NT2/D1 (cell line): Measurements from ENCODE around the gene SMLR1.

Source experiments
- DNase-seq: peaks from one replicate; pipeline ENCODE4 v3.0.0-alpha.2; 2011; ENCODE audit warnings: low read depth, low spot score
- H3K27me3 ChIP-seq: 2 replicates; pipeline ENCODE4 v1.6.0; 2011; ENCODE audit warnings: mild to moderate bottlenecking; ENCODE audit not compliant: insufficient read length, insufficient read depth
- H3K36me3 ChIP-seq: 2 replicates; pipeline ENCODE4 v1.6.1; 2011; ENCODE audit warnings: mild to moderate bottlenecking, low read length, mixed read lengths; ENCODE audit not compliant: insufficient read depth, insufficient read length
- H3K4me1 ChIP-seq: 2 replicates; pipeline ENCODE4 v1.5.1; 2011; ENCODE audit not compliant: insufficient read depth, insufficient read length
- H3K4me3 ChIP-seq: 2 replicates; pipeline ENCODE4 v1.5.1; 2011; ENCODE audit warnings: low read depth; ENCODE audit not compliant: insufficient read length
- H3K9ac ChIP-seq: 2 replicates; pipeline ENCODE4 v1.6.0; 2011; ENCODE audit warnings: low read depth; ENCODE audit not compliant: insufficient read length
- H3K9me3 ChIP-seq: 2 replicates; pipeline ENCODE4 v1.5.1; 2011; ENCODE audit warnings: mild to moderate bottlenecking, low read length; ENCODE audit not compliant: insufficient read depth
- SUZ12 ChIP-seq: IDR thresholded peaks from 2 replicates; pipeline ENCODE4 v1.6.1; 2011; ENCODE audit not compliant: insufficient read length, insufficient read depth; ENCODE audit errors: extremely low read depth
- YY1 ChIP-seq: IDR thresholded peaks from 2 replicates; pipeline ENCODE4 v1.6.1; 2011; ENCODE audit not compliant: insufficient read length, insufficient read depth
- ZNF274 ChIP-seq: IDR thresholded peaks from 2 replicates; pipeline ENCODE4 v1.6.1; 2011; ENCODE audit warnings: mild to moderate bottlenecking, low read depth, low read length

The SMLR1 gene

DNA sequence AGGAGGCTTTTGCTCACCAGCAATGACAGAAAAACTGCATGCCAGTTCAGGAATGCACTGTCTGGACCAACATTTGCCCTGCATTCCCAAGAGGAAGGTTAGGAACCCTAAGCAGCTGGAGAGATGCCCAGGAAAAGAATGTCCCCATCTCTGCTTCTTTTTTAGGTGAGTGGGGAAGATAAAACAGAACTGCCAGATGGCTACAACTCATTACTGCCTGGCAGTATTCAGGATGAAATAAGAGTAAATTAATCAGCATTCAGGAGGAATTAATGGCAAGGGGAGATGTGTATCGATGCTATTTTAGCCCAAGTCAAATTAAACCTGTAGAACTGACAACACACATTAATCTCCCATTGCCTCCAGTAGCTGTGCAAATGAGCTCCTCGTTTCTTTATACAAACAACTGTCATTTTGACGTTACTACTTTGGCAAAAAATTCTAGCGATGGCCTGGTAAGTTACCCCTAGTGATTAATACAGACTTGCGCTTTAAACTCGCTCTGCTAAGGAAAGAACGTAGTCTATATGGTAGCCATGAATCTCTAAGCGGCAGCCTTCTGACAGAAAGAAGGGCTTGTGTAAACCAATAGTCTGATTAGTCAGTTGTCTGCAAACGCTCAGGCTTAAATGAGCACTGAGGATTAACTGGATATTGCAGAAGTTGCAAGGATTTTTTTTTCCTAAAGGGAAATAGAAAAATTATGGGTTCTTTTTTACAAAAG is 16.7 kb upstream of the SMLR1 start:
- Histone ChIP-seq H3K27me3 (no peaks in the 10 kb centered on the region), H3K4me3 (no peak overlapping the region), H3K36me3 (no peaks in the 10 kb centered on the region), H3K9ac (no peak overlapping the region), H3K9me3 (no peaks in the 10 kb centered on the region), H3K4me1 (no peaks in the 10 kb centered on the region)
- no peak for DNase-seq
- TF ChIP-seq ZNF274, result no peak

DNA sequence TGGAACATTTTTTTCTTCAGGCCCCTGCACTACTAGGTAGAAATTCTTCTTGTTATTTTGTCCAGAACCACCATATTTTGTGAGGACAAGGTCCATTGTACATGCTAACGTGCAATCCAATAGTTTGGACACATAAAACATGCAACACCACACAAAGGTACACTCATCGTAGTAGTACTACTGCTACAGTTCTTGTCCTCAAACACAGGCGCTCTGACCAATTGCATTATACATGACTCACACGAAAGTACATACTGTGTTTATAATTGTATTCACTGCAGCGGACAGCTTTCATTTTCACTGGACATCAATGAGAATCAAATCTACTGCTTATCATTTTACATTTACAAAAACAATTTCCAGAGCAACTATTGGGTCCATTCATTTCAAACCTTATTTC is 15.3 kb upstream of the SMLR1 start:
- H3K9ac ChIP-seq, result no peak overlapping the region
- TF ChIP-seq ZNF274 (no peak), YY1 (no peak), SUZ12 (no peak)
- H3K36me3 ChIP-seq, result no peaks in the 10 kb centered on the region
- no peaks in the 10 kb centered on the region for H3K9me3 ChIP-seq
- no peak overlapping the region for H3K4me3 ChIP-seq
- DNase-seq, result no peak
- H3K4me1 ChIP-seq, result no peaks in the 10 kb centered on the region
- no peaks in the 10 kb centered on the region for H3K27me3 ChIP-seq

DNA sequence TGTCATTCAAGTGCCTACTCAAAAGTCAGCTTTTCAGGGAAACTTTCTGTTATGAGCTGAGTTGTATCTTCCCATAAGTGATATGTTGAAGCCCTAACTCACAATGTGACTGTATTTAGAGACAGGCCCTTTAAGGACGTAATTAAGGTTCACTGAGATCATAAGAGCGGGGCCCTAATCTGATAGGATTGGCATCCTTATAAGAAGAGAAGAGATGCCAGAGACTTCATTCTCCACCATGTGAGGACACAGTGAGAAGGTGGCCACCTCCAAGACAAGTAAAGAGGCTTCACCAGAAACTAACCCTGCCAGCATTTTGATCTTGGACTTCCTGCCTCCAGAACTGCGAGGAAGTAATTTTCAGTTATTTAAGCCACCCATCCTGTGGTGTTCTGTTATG is 12.7 kb upstream of the SMLR1 start:
- no peaks in the 10 kb centered on the region for H3K9me3 ChIP-seq
- DNase-seq, result no peak
- no peak overlapping the region for H3K4me3 ChIP-seq
- H3K9ac ChIP-seq, result no peak overlapping the region
- TF ChIP-seq YY1 (no peak), SUZ12 (no peak), ZNF274 (no peak)
- no peaks in the 10 kb centered on the region for H3K36me3 ChIP-seq
- no peaks in the 10 kb centered on the region for H3K4me1 ChIP-seq
- H3K27me3 ChIP-seq, result no peaks in the 10 kb centered on the region

DNA sequence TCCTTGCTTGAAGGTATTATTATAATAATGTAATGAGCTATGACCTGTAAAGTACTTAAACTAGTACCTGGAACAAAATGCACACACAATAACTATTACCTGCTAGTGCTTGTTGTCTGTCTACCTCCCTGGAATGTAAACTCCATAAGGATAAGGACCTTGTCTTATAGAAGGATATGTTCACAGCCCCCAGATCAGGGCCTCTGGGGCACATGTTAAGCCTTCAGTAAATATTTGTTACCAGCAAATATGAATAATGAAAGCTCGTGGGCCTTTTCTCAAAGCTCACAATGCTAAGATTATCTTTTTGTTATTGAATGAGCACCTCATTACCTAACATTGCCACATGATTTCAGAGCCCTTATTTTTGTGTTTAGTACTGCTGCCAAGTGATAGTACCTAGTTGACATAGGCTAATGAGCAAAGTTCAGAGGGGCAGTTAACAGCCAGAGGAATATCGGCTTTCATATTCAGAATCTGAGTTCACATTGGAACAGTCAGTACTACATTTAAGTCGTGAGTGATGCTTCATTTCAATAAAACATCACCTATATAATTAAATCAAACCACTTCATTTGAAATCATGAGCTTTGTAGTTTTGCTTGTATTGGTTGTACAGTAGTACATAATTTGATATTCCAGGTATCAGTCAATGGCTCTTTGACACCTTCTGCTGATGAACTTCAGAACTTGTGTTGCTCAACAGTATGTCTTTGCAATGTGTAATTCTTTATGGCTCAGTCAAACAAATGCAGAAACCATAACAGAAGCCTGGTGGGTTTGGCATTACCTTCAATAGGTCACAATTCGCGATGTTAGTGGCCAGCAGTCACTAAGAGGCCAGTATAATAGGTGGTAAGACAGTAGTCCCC is 11.8 kb upstream of the SMLR1 start:
- Histone ChIP-seq H3K4me3 (no peak overlapping the region), H3K9me3 (no peaks in the 10 kb centered on the region), H3K36me3 (no peaks in the 10 kb centered on the region), H3K4me1 (no peaks in the 10 kb centered on the region), H3K27me3 (no peaks in the 10 kb centered on the region), H3K9ac (no peak overlapping the region)
- TF ChIP-seq ZNF274 (no peak), SUZ12 (no peak), YY1 (no peak)
- DNase-seq, result no peak

DNA sequence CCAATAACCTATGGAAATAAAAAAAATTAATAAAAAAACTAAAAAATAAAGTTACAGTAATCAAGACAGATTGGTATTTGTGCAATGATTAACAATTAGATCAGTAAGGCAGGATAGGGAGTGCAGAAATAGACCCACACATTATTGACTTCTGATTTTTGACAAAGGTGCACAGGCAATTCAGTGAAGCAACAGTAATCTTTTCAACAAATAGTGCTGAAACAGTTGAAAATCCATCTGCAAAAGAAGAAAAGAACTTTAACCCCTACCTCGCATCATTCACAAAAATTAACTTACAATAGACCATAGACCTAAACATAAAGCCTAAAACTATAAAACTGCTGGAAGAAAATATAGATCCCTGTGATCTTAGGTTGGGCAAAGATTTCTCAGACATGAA is 4.5 kb upstream of the SMLR1 start:
- TF ChIP-seq SUZ12 (no peak), ZNF274 (no peak), YY1 (no peak)
- no peak for DNase-seq
- Histone ChIP-seq H3K36me3 (no peaks in the 10 kb centered on the region), H3K9me3 (no peaks in the 10 kb centered on the region), H3K4me3 (no peak overlapping the region), H3K27me3 (no peaks in the 10 kb centered on the region), H3K4me1 (no peaks in the 10 kb centered on the region), H3K9ac (no peak overlapping the region)

DNA sequence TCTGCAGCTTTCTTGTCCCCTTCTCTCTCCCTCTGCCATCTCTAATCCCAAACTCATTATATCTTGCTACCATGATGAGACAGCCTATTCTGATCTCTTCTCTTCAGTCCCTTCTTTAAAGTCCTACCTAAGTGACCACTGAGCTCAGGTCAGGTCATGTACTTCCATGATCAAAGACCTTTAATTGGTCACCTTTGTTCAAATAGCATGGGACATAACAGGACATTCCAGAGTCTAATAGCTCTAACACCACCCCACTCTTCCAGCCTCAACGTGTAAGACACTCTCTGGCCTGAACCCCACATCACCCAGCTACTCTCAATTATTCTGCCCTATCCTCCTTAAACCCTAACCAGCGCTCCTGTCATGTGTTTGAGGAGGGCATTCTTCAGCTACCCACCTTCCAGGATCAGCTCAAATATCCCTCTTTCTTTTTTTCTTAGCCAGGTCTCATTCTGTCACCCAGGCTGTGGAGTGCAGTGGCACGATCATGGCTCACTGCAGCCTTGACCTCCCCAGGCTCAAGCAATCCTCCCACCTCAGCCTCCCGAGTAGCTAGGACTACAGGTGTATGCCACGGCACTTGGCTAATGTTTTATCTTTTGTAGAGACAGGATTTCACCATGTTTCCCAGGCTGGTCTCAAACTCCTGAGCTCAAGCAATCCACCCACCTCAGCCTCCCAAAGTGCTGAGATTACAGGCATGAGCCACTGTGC is 2.1 kb upstream of the SMLR1 start:
- H3K4me3 ChIP-seq, result no peak overlapping the region
- TF ChIP-seq YY1 (no peak), SUZ12 (no peak), ZNF274 (no peak)
- DNase-seq, result no peak
- H3K9me3 ChIP-seq, result no peaks in the 10 kb centered on the region
- no peaks in the 10 kb centered on the region for H3K36me3 ChIP-seq
- H3K27me3 ChIP-seq, result no peaks in the 10 kb centered on the region
- H3K9ac ChIP-seq, result no peak overlapping the region
- no peaks in the 10 kb centered on the region for H3K4me1 ChIP-seq
